Upper lobe of right lung (tissue), 1 donor: ENCODE data around the gene LPA. TPM values are rescaled to one million over a fixed set of nuclear protein-coding genes. Genes with fewer than 3 reads are reported as not detected.
"Not testable (repeated sequence)": the region's sequence is repeated elsewhere in the genome, so short reads cannot be mapped to it uniquely, and the experiment has no call there.

Experiments used
- ATAC-seq: fragments of 200-7000 bp; cut with Tn5 transposase; one replicate; pipeline ENCODE4 v1.9.1; 2020; ENCODE audit warnings: mild to moderate bottlenecking, moderate library complexity
- DNase-seq: peaks from one replicate; pipeline ENCODE4 v3.0.0-alpha.2; 2020
- H3K27ac ChIP-seq: fragments of 200-600 bp; one replicate; pipeline ENCODE4 v1.8.0; 2022
- H3K27me3 ChIP-seq: fragments of 200-600 bp; one replicate; pipeline ENCODE4 v1.8.0; 2022; ENCODE audit warnings: mild to moderate bottlenecking
- H3K36me3 ChIP-seq: fragments of 200-600 bp; one replicate; pipeline ENCODE4 v1.8.0; 2022
- H3K4me1 ChIP-seq: fragments of 200-600 bp; one replicate; pipeline ENCODE4 v1.8.0; 2022
- H3K4me3 ChIP-seq: fragments of 200-600 bp; one replicate; pipeline ENCODE4 v1.8.0; 2022; ENCODE audit warnings: mild to moderate bottlenecking
- H3K9me3 ChIP-seq: fragments of 200-600 bp; one replicate; pipeline ENCODE4 v1.8.0; 2022
- intact Hi-C: fragments of 100-400 bp; cut with DNase I; formaldehyde crosslinking; loops from one replicate; pipeline ENCODE4 v1.11.0; 2022
- total RNA-seq: library from RNA; stranded (reverse); fragmentation: NEBNext Ultra II Directional; extraction: Animal tissue kit (Norgen Biotek cat#: 25700); gene quantifications from one replicate; pipeline ENCODE4 v1.2.1, GENCODE V29; 2021
- TF ChIP-seq, protein P1 (sequence below): fragments of 200-600 bp; IDR thresholded peaks from one replicate; pipeline ENCODE4 v1.8.0; 2022; ENCODE audit warnings: antibody characterized with exemption
- donor health status: DM: no; HTN: yes; CAD: no; lungs with severe emphysema.

The LPA gene
- total RNA-seq, 1 donor from 2014 or later: not detected

DNA sequence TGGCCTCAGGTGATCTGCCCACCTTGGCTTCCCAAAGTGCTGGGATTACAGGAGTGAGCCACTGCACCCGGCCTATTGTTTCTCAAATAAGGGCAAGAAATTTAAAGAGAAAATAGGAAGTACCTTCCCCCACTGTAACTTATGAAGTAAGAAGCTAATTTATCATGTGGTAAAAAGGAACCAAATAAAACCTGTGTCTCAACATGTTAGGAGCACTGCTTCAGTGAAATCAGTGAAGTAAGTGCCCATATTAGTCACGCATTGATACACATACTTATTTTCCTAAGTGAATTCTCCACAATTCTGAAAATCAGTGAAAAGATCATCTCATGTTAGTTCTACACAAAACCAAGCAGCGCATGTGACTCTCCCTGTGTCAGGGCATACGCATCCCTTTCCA is 14.2 kb upstream of the LPA start:
- Histone ChIP-seq H3K4me3 (no peak overlapping the region), H3K4me1 (no peaks in the 10 kb centered on the region), H3K27me3 (peaks cover 7% of the 10 kb centered on the region), H3K27ac (no peak overlapping the region), H3K9me3 (no peaks in the 10 kb centered on the region), H3K36me3 (no peaks in the 10 kb centered on the region)
- ATAC-seq: no peak
- intact Hi-C loops: no loop called here
- no peak for DNase-seq
- TF ChIP-seq, protein P1, sequence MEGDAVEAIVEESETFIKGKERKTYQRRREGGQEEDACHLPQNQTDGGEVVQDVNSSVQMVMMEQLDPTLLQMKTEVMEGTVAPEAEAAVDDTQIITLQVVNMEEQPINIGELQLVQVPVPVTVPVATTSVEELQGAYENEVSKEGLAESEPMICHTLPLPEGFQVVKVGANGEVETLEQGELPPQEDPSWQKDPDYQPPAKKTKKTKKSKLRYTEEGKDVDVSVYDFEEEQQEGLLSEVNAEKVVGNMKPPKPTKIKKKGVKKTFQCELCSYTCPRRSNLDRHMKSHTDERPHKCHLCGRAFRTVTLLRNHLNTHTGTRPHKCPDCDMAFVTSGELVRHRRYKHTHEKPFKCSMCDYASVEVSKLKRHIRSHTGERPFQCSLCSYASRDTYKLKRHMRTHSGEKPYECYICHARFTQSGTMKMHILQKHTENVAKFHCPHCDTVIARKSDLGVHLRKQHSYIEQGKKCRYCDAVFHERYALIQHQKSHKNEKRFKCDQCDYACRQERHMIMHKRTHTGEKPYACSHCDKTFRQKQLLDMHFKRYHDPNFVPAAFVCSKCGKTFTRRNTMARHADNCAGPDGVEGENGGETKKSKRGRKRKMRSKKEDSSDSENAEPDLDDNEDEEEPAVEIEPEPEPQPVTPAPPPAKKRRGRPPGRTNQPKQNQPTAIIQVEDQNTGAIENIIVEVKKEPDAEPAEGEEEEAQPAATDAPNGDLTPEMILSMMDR: no peak

GRCh38 chr6:160676418-160676817 is 12.3 kb upstream of the LPA start:
- H3K4me3 ChIP-seq, H3K36me3 ChIP-seq, DNase-seq, intact Hi-C loops, H3K27me3 ChIP-seq, H3K27ac ChIP-seq, ATAC-seq, H3K9me3 ChIP-seq, H3K4me1 ChIP-seq: not testable (repeated sequence)

- Histone ChIP-seq H3K27me3 (no peaks in the 10 kb centered on the region), H3K9me3 (no peaks in the 10 kb centered on the region), H3K4me1 (no peaks in the 10 kb centered on the region), H3K36me3 (no peaks in the 10 kb centered on the region), H3K4me3 (no peak overlapping the region), H3K27ac (no peak overlapping the region)
- DNase-seq: no peak
- ATAC-seq: no peak
- intact Hi-C loops: no loop called here
- TF ChIP-seq, protein P1: no peak
These were observed 4.5 kb upstream of the LPA start for GRCh38 chr6:160668589-160668988.

- Histone ChIP-seq H3K4me3 (no peak overlapping the region), H3K36me3 (no peaks in the 10 kb centered on the region), H3K27ac (no peak overlapping the region), H3K27me3 (no peaks in the 10 kb centered on the region), H3K4me1 (no peaks in the 10 kb centered on the region), H3K9me3 (no peaks in the 10 kb centered on the region)
- TF ChIP-seq, protein P1: peak; percentile 43
- ATAC-seq (peak; percentile 87), DNase-seq (no peak)
- intact Hi-C loops: no loop called here
These were observed 3.8 kb upstream of the LPA start for GRCh38 chr6:160667639-160668481.

DNA sequence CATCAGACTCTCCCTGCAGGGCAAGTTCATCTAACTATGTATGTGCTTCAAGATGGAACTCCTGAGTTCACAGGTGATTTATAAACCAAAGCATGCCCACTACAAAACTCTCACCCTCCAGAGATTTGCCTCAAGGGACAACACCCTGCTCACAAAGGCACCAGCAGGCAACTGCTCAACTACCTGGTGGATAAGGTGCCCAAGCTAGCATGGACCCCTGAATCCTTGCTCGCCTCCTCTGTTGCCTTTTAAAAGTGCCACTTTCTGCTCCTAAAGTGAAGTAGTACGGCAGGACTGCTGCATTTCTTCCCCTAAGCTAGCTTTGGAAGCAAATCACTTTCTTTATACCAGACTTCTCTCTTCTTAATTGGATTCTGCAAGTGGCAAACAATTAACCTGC is 1.2 kb downstream of the LPA start:
- intact Hi-C loops: no loop called here
- DNase-seq: no peak
- Histone ChIP-seq H3K4me1 (no peaks in the 10 kb centered on the region), H3K9me3 (no peaks in the 10 kb centered on the region), H3K36me3 (no peaks in the 10 kb centered on the region), H3K27me3 (no peaks in the 10 kb centered on the region), H3K4me3 (no peak overlapping the region), H3K27ac (no peak overlapping the region)
- ATAC-seq: no peak
- TF ChIP-seq, protein P1: no peak

DNA sequence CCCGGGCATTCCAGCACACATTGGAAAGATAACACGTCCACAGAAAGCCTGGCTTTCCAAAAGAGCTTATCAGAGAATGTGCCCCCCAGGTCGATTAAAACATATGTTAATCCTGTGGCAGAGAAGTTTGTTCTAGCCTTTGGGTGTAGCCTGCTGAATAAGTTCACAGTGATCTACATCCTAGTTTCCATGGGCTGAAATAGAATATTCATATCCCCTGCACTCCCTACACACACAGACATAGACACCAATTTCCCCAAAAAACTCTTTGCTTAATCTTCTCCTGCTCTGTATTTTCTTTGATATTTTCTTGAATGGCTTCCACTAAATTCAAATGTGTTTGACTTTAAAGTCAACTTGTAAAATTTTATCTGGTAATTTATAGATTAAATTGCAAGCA is 1.6 kb downstream of the LPA start:
- TF ChIP-seq, protein P1: no peak
- Histone ChIP-seq H3K4me1 (no peaks in the 10 kb centered on the region), H3K27me3 (no peaks in the 10 kb centered on the region), H3K36me3 (no peaks in the 10 kb centered on the region), H3K4me3 (no peak overlapping the region), H3K9me3 (no peaks in the 10 kb centered on the region), H3K27ac (no peak overlapping the region)
- ATAC-seq (no peak), DNase-seq (no peak)
- intact Hi-C loops: no loop called here
